H1 (cell line): Measurements from ENCODE around the gene KIF4A. TPM values are rescaled to one million over a fixed set of nuclear protein-coding genes. Genes with fewer than 3 reads are reported as not detected.
A peak's percentile ranks its signal among the peaks of the same experiment; 100 is the strongest.

Source experiments
- BACH1 ChIP-seq: IDR thresholded peaks from 2 replicates; pipeline ENCODE4 v1.6.1; 2012; ENCODE audit warnings: low read length, improper control_type of control experiment
- CTCF ChIP-seq, 3 experiments: IDR thresholded peaks; 1 replicate in 2 of 3; 2 replicates in 1 of 3; pipeline versions ENCODE4 v1.5.1 to v1.6.1; 2011; ENCODE audit warnings: low read length in 3 of 3, mild to moderate bottlenecking in 3 of 3, inconsistent platforms in 2 of 3, low read depth in 1 of 3, moderate library complexity in 1 of 3; ENCODE audit not compliant: insufficient read depth in 1 of 3; ENCODE audit errors: control extremely low read depth in 1 of 3
- EZH2 ChIP-seq: fragments of 200-600 bp; sonication (generic); IDR thresholded peaks from 2 replicates; pipeline ENCODE4 v1.7.1; 2012; ENCODE audit warnings: low read depth, mild to moderate bottlenecking, moderate library complexity, low read length, inconsistent platforms; ENCODE audit not compliant: severe bottlenecking
- HDAC2 ChIP-seq, 2 experiments: fragments of 300-600 bp in 1 of 2; sonication (generic) in 1 of 2; IDR thresholded peaks; 2 replicates each; pipeline ENCODE4 v1.6.1; 2011 to 2012; ENCODE audit warnings: low read depth in 2 of 2, low read length in 2 of 2, mild to moderate bottlenecking in 2 of 2, moderate library complexity in 2 of 2, borderline replicate concordance in 1 of 2, inconsistent platforms in 1 of 2
- MAX ChIP-seq: IDR thresholded peaks from 2 replicates; pipeline ENCODE4 v1.6.1; 2012; ENCODE audit warnings: inconsistent platforms
- SIN3A ChIP-seq, 2 experiments: IDR thresholded peaks in 1 of 2; conservative IDR thresholded peaks in 1 of 2; 2 replicates each; pipeline ENCODE4 v1.6.1; 2011 to 2012; ENCODE audit warnings: low read length in 2 of 2, improper control_type of control experiment in 1 of 2, low read depth in 1 of 2, mild to moderate bottlenecking in 1 of 2
- TEAD4 ChIP-seq: IDR thresholded peaks from 2 replicates; pipeline ENCODE4 v1.6.1; 2012; ENCODE audit warnings: low read depth, low read length, inconsistent platforms, mixed read lengths
- polyA plus RNA-seq, 7 experiments: library from polyadenylated mRNA; depleted of rRNA in 3 of 7; stranded (reverse) in 5 of 7; unstranded in 2 of 7; fragments of >200 nt in 5 of 7; fragments of 200-250 nt in 2 of 7; gene quantifications; 1 replicate in 5 of 7; 2 replicates in 1 of 7; 4 replicates in 1 of 7; pipeline versions ENCODE4 v1.2.1 to v1.2.3, GENCODE V29; 2011 to 2013; ENCODE audit warnings: missing spikeins in 2 of 7, mixed read lengths in 2 of 7
- total RNA-seq: library from RNA; stranded (reverse); fragmentation: NEBNext Ultra II Directional; extraction: Animal tissue kit (Norgen Biotek cat#: 25700); gene quantifications from 2 replicates; pipeline ENCODE4 v1.2.1, GENCODE V29; 2021

The KIF4A gene
- total and polyA plus RNA-seq, 2 of the 8 experiments (the other 6 are each of a cell fraction or from before 2014, with no cell fraction given): 10.9 to 35.7 TPM

- TF ChIP-seq MAX (peak; percentile 24; the same call in 1 of the 2 replicates), HDAC2 (IDR thresholded peaks at IDR 0.05; ENCODE audit: borderline replicate concordance in 1 of 2, low read depth in 2 of 2, low read length in 2 of 2) (no peak), EZH2 (no peak), BACH1 (peak; percentile 49; the same call in 1 of the 2 replicates), SIN3A (conservative IDR thresholded peaks at IDR 0.05 in 1 of 2, IDR thresholded peaks at IDR 0.05 in 1 of 2; ENCODE audit: low read depth in 1 of 2, low read length in 2 of 2) (peak in 1 of 2 experiments; percentile 78; a peak in 2 of 4 replicates), TEAD4 (peak; percentile 54), CTCF (IDR thresholded peaks at IDR 0.05; ENCODE audit: control extremely low read depth in 1 of 3, insufficient read depth in 1 of 3, low read depth in 1 of 3, low read length in 3 of 3) (peak; percentile 8 to 51 (median 34); a peak in 2 of 4 replicates)
Measured at GRCh38 chrX:70422851-70423341, 133.0 kb downstream of the KIF4A start, which contains the start of gene GDPD2 (continued).
